ENCODE data around the gene ANKRD36B. TPM values are rescaled to one million over a fixed set of nuclear protein-coding genes. Genes with fewer than 3 reads are reported as not detected.
"Not testable (repeated sequence)": the region's sequence is repeated elsewhere in the genome, so short reads cannot be mapped to it uniquely, and the experiment has no call there.

Gene ANKRD36B
- total and polyA plus RNA-seq, 2 donors (not counting 3 experiments of a cell fraction or from before 2014, with no cell fraction given), result 9.8 to 79.8 TPM

GRCh38 chr2:97552406-97552805, 37.3 kb downstream of the ANKRD36B start:
- peak; percentile 50 for TF ChIP-seq GATA2 (IDR thresholded peaks at IDR 0.05; ENCODE audit: insufficient read depth, insufficient read length, low read depth, low read length)
- peak; percentile 32 for TF ChIP-seq FOS (IDR thresholded peaks at IDR 0.05; ENCODE audit: borderline replicate concordance, insufficient read depth, low read length)
- POLR2A ChIA-PET; H2AFZ ChIP-seq (ENCODE audit: low read depth, low read length); H3K27me3 ChIP-seq (ENCODE audit: control insufficient read depth in 2 of 2, insufficient read depth in 2 of 2, low read length in 2 of 2); H3K9ac ChIP-seq (replicated peaks; ENCODE audit: extremely low read depth, insufficient read depth, low read length); H3K79me2 ChIP-seq (ENCODE audit: control insufficient read depth, insufficient read depth, low read length); H3K9me1 ChIP-seq (replicated peaks; ENCODE audit: control insufficient read depth, extremely low read depth, insufficient read depth, low read length); dilution Hi-C loops (cut with MboI; ENCODE audit: extremely low pct_ligation_motif_present, low sequenced_read_pairs); FAIRE-seq; BruUV-seq (replicated peaks); H3K9me3 ChIP-seq (replicated peaks; ENCODE audit: control insufficient read depth, insufficient read depth, low read length); H3K27ac ChIP-seq (ENCODE audit: insufficient read depth, low read depth, low read length); CTCF ChIA-PET; intact Hi-C loops (cut with micrococcal nuclease); H3K4me3 ChIP-seq (replicated peaks in 1 of 3; ENCODE audit: insufficient read depth in 1 of 3, low read depth in 1 of 3, low read length in 3 of 3); H3K36me3 ChIP-seq (ENCODE audit: control insufficient read depth in 2 of 2, extremely low read depth in 1 of 2, insufficient read depth in 2 of 2, low read length in 2 of 2); H4K20me1 ChIP-seq (replicated peaks; ENCODE audit: control insufficient read depth, extremely low read depth, insufficient read depth, low read length): not testable (repeated sequence)
- peak overlapping the region; percentile 58 for H3K4me2 ChIP-seq (ENCODE audit: insufficient read depth, low read length)
- H3K4me1 ChIP-seq (ENCODE audit: control insufficient read depth, extremely low read depth, insufficient read depth, low read length), result peaks cover 40% of the 10 kb centered on the region
- peak; percentile 41 for DNase-seq (ENCODE audit: low read depth, low spot score)

- FAIRE-seq; CTCF ChIA-PET; dilution Hi-C loops (cut with MboI; ENCODE audit: extremely low pct_ligation_motif_present, low sequenced_read_pairs): not testable (repeated sequence)
Observed at GRCh38 chr2:97550498-97550897, 39.2 kb downstream of the ANKRD36B start.

GRCh38 chr2:97549058-97549457, 40.6 kb downstream of the ANKRD36B start:
- H3K4me3 ChIP-seq (replicated peaks in 1 of 3; ENCODE audit: insufficient read depth in 1 of 3, low read depth in 1 of 3, low read length in 3 of 3); DNase-seq (ENCODE audit: low read depth, low spot score); H3K9me3 ChIP-seq (replicated peaks; ENCODE audit: control insufficient read depth, insufficient read depth, low read length); H3K4me2 ChIP-seq (ENCODE audit: insufficient read depth, low read length); CTCF ChIA-PET; H3K9ac ChIP-seq (replicated peaks; ENCODE audit: extremely low read depth, insufficient read depth, low read length); H4K20me1 ChIP-seq (replicated peaks; ENCODE audit: control insufficient read depth, extremely low read depth, insufficient read depth, low read length); FAIRE-seq; H3K79me2 ChIP-seq (ENCODE audit: control insufficient read depth, insufficient read depth, low read length); H3K27me3 ChIP-seq (ENCODE audit: control insufficient read depth in 2 of 2, insufficient read depth in 2 of 2, low read length in 2 of 2); dilution Hi-C loops (cut with MboI; ENCODE audit: extremely low pct_ligation_motif_present, low sequenced_read_pairs); intact Hi-C loops (cut with micrococcal nuclease); POLR2A ChIA-PET; H3K9me1 ChIP-seq (replicated peaks; ENCODE audit: control insufficient read depth, extremely low read depth, insufficient read depth, low read length); H3K27ac ChIP-seq (ENCODE audit: insufficient read depth, low read depth, low read length); H3K36me3 ChIP-seq (ENCODE audit: control insufficient read depth in 2 of 2, extremely low read depth in 1 of 2, insufficient read depth in 2 of 2, low read length in 2 of 2); H2AFZ ChIP-seq (ENCODE audit: low read depth, low read length): not testable (repeated sequence)
- TSS peak; percentile 6 for BruUV-seq (replicated peaks)
- peaks cover 52% of the 10 kb centered on the region for H3K4me1 ChIP-seq (ENCODE audit: control insufficient read depth, extremely low read depth, insufficient read depth, low read length)

More at GRCh38 chr2:97550498-97550897, 39.2 kb downstream of the ANKRD36B start:
- H4K20me1 ChIP-seq (replicated peaks; ENCODE audit: control insufficient read depth, extremely low read depth, insufficient read depth, low read length); H3K9me1 ChIP-seq (replicated peaks; ENCODE audit: control insufficient read depth, extremely low read depth, insufficient read depth, low read length); intact Hi-C loops (cut with micrococcal nuclease); POLR2A ChIA-PET; H3K9ac ChIP-seq (replicated peaks; ENCODE audit: extremely low read depth, insufficient read depth, low read length); H3K4me3 ChIP-seq (replicated peaks in 1 of 3; ENCODE audit: insufficient read depth in 1 of 3, low read depth in 1 of 3, low read length in 3 of 3); H3K27me3 ChIP-seq (ENCODE audit: control insufficient read depth in 2 of 2, insufficient read depth in 2 of 2, low read length in 2 of 2); H3K79me2 ChIP-seq (ENCODE audit: control insufficient read depth, insufficient read depth, low read length); BruUV-seq (replicated peaks); H3K9me3 ChIP-seq (replicated peaks; ENCODE audit: control insufficient read depth, insufficient read depth, low read length); H3K36me3 ChIP-seq (ENCODE audit: control insufficient read depth in 2 of 2, extremely low read depth in 1 of 2, insufficient read depth in 2 of 2, low read length in 2 of 2); H2AFZ ChIP-seq (ENCODE audit: low read depth, low read length): not testable (repeated sequence)
- TF ChIP-seq FOS (IDR thresholded peaks at IDR 0.05; ENCODE audit: borderline replicate concordance, insufficient read depth, low read length), result peak; percentile 43
- TF ChIP-seq JUN (IDR thresholded peaks at IDR 0.05; ENCODE audit: borderline replicate concordance, insufficient read depth, insufficient read length, low read depth), result peak; percentile 35
- Histone ChIP-seq H3K4me2 (ENCODE audit: insufficient read depth, low read length) (peak overlapping the region; percentile 64), H3K27ac (ENCODE audit: insufficient read depth, low read depth, low read length) (peak overlapping the region; percentile 46), H3K4me1 (ENCODE audit: control insufficient read depth, extremely low read depth, insufficient read depth, low read length) (peaks cover 52% of the 10 kb centered on the region)
- DNase-seq (ENCODE audit: low read depth, low spot score), result peak; percentile 71
